Measurements from ENCODE around the gene MBD2.

Gene MBD2

DNA sequence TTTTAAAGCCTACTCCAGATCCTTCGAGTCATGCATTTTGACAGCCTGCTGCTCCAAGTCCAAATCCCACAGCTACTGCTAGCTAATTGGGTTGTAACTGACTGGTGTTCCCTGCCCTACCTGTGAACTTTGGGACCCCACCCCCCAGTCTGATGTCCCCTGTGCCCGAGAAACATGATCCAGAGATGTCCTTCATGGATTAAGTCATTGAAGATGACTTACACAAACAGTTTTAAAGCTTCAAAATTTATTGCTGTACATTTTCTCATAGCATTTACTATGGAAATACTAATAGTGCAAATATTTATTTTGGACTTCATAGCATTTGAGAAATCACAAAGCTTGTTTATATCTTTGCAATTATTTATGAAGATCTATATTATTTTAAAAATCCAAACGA lies 73.1 kb downstream of the MBD2 start:
- peaks cover 3% of the 10 kb centered on the region for H3K27me3 Mint-ChIP-seq (ENCODE audit: low read depth)
- TF ChIP-seq, protein P1, sequence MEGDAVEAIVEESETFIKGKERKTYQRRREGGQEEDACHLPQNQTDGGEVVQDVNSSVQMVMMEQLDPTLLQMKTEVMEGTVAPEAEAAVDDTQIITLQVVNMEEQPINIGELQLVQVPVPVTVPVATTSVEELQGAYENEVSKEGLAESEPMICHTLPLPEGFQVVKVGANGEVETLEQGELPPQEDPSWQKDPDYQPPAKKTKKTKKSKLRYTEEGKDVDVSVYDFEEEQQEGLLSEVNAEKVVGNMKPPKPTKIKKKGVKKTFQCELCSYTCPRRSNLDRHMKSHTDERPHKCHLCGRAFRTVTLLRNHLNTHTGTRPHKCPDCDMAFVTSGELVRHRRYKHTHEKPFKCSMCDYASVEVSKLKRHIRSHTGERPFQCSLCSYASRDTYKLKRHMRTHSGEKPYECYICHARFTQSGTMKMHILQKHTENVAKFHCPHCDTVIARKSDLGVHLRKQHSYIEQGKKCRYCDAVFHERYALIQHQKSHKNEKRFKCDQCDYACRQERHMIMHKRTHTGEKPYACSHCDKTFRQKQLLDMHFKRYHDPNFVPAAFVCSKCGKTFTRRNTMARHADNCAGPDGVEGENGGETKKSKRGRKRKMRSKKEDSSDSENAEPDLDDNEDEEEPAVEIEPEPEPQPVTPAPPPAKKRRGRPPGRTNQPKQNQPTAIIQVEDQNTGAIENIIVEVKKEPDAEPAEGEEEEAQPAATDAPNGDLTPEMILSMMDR (IDR thresholded peaks at IDR 0.05; ENCODE audit: unreplicated experiment in 3 of 3), result no peak
- H3K4me1 Mint-ChIP-seq, result peaks cover 7% of the 10 kb centered on the region
- peaks cover 41% of the 10 kb centered on the region for H3K36me3 Mint-ChIP-seq (ENCODE audit: low read depth)
- H3K9me3 Mint-ChIP-seq, result no peaks in the 10 kb centered on the region
- no peak overlapping the region for H3K4me3 Mint-ChIP-seq
- H3K27ac Mint-ChIP-seq, result peak overlapping the region in 2 of 3 experiments; percentile 74 to 88

DNA sequence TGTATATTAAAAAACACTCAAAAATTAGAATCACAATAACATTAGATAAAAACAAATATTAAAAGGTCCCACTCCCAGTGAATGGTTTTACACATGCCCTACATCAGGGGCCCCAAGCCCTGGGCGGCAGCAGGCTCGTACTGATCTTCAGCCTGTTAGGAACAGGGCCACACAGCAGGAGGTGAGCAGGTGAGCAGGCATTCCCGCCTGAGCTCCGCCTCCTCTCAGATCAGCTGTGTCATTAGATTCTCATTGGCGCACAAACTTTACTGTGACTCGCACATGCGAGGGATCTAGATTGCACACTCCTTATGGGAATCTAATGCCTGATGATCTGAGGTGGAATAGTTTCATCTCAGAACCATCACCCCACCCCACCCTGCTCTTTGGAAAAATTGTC lies 74.2 kb downstream of the MBD2 start:
- Mint-ChIP-seq H3K36me3 (ENCODE audit: low read depth) (peaks cover 31% of the 10 kb centered on the region), H3K27ac (peak overlapping the region in 2 of 3 experiments; percentile 34 to 78), H3K27me3 (ENCODE audit: low read depth) (peaks cover 3% of the 10 kb centered on the region), H3K4me3 (no peak overlapping the region), H3K4me1 (peaks cover 7% of the 10 kb centered on the region), H3K9me3 (no peaks in the 10 kb centered on the region)
- TF ChIP-seq, protein P1 (IDR thresholded peaks at IDR 0.05; ENCODE audit: unreplicated experiment in 3 of 3), result no peak

DNA sequence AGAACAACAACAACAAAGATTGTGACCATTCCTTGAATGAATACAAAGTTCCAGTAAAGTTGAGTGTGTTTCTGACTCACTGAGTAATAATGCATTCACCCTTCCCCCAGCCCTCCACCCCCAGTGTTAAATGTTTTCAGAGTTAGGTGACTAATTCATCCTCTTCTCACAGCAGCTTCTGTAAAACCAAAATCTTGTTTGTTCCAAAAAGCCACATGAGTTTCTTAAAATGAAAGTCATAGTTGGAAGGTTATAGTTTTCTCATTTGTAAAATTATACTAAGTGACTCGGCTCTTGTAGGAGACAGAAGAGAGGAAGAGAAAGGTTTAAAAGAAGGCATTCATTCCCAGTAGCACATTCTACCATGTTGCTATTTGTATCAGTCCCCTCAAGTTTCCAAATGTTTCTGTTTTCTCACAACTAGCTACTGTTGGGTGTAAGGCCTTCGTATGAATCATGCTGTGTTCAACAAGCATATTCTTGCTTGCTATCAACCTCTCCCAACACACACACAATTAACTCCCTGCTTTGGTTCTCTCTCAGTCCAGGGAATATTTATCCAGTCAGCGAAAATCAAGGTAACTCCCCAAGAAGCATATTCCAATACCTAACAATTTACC lies 75.3 kb downstream of the MBD2 start:
- H3K27me3 Mint-ChIP-seq (ENCODE audit: low read depth), result peaks cover 3% of the 10 kb centered on the region
- H3K36me3 Mint-ChIP-seq (ENCODE audit: low read depth), result peaks cover 24% of the 10 kb centered on the region
- H3K9me3 Mint-ChIP-seq, result no peaks in the 10 kb centered on the region
- TF ChIP-seq, protein P1 (IDR thresholded peaks at IDR 0.05; ENCODE audit: unreplicated experiment in 3 of 3), result no peak
- peaks cover 7% of the 10 kb centered on the region for H3K4me1 Mint-ChIP-seq
- peak overlapping the region; percentile 74 to 96 (median 87) for H3K27ac Mint-ChIP-seq
- H3K4me3 Mint-ChIP-seq, result peak overlapping the region in 1 of 3 experiments; percentile 8

DNA sequence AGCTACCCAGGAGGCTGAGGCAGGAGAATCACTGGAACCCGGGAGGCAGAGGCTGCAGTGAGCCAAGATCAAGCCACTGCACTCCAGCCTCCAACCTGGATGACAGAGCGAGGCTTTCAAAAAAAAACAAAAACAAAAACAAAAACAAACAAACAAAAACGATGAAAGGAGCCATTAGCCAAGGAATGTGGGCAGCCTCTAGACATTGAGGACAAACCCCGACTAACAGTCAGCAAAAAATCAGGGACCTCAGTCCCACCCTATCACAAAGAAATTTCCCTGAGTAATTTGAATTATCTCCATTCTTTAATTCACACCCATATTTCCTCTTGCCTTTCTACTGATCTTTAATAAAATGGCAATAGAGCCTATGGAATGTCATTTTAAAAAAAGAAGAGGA lies 75.8 kb downstream of the MBD2 start:
- TF ChIP-seq, protein P1 (IDR thresholded peaks at IDR 0.05; ENCODE audit: unreplicated experiment in 3 of 3), result no peak
- H3K4me3 Mint-ChIP-seq, result no peak overlapping the region
- H3K9me3 Mint-ChIP-seq, result peaks cover under 1% of the 10 kb centered on the region
- H3K36me3 Mint-ChIP-seq (ENCODE audit: low read depth), result peaks cover 29% of the 10 kb centered on the region
- H3K27ac Mint-ChIP-seq, result peak overlapping the region; percentile 74 to 96 (median 87)
- H3K4me1 Mint-ChIP-seq, result peaks cover 7% of the 10 kb centered on the region
- H3K27me3 Mint-ChIP-seq (ENCODE audit: low read depth), result peaks cover 3% of the 10 kb centered on the region

DNA sequence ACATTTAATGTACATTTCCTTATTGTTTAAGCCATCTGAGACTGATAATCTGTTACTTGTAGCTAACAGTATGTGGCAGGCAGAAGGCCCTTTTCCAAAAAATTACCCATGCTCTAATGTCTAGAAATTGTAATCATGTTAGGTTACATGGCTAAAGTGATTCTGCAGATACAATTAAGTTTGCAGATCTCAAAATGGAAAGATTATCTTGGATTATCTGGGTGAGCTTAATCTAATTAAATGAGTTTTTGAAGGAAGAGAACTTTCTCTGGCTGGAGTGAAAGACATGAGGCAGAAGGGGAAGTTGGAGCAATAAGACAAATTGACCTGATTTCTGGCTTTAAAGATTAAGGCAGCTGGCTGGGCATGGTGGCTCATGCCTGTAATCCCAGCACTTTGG lies 76.3 kb downstream of the MBD2 start:
- H3K4me3 Mint-ChIP-seq, result no peak overlapping the region
- peaks cover 3% of the 10 kb centered on the region for H3K27me3 Mint-ChIP-seq (ENCODE audit: low read depth)
- H3K27ac Mint-ChIP-seq, result peak overlapping the region in 1 of 3 experiments; percentile 96
- H3K9me3 Mint-ChIP-seq, result peaks cover 5% of the 10 kb centered on the region
- peaks cover 34% of the 10 kb centered on the region for H3K36me3 Mint-ChIP-seq (ENCODE audit: low read depth)
- H3K4me1 Mint-ChIP-seq, result peaks cover 7% of the 10 kb centered on the region
- TF ChIP-seq, protein P1 (IDR thresholded peaks at IDR 0.05; ENCODE audit: unreplicated experiment in 3 of 3), result no peak

DNA sequence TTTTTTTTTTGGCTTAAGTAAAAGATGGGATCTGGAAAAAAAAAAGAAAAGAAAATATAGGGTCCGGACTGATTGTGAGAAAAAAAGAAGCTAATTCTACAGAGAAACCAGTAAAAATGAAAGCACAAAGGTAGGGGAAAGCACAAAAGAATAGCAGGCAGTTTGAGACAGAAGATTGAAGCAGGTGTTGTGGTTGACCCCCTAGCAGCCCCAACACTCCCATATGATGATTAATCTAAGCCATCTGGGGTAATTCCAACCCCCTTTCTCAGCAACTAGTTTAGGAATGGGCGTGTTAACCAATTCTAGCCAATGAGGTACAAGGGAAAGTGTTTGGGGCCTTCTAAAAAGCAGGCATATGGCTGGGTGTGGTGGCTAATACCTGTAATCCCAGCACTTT lies 77.0 kb downstream of the MBD2 start:
- Mint-ChIP-seq H3K4me1 (peaks cover 7% of the 10 kb centered on the region), H3K36me3 (ENCODE audit: low read depth) (peaks cover 35% of the 10 kb centered on the region), H3K4me3 (no peak overlapping the region), H3K27ac (peak overlapping the region in 2 of 3 experiments; percentile 2 to 25), H3K27me3 (ENCODE audit: low read depth) (peaks cover 3% of the 10 kb centered on the region), H3K9me3 (peaks cover 11% of the 10 kb centered on the region)
- TF ChIP-seq, protein P1 (IDR thresholded peaks at IDR 0.05; ENCODE audit: unreplicated experiment in 3 of 3), result no peak
